Kasumi-1 (cell line): ENCODE measurements around the gene ETV7.
"Not testable (repeated sequence)": the region's sequence is repeated elsewhere in the genome, so short reads cannot be mapped to it uniquely, and the experiment has no call there.

Experiments used
- DNase-seq, 2 experiments: peaks; one replicate each; lab custom pipeline; 2025; lab: John Stamatoyannopoulos, UW

Gene ETV7

DNA sequence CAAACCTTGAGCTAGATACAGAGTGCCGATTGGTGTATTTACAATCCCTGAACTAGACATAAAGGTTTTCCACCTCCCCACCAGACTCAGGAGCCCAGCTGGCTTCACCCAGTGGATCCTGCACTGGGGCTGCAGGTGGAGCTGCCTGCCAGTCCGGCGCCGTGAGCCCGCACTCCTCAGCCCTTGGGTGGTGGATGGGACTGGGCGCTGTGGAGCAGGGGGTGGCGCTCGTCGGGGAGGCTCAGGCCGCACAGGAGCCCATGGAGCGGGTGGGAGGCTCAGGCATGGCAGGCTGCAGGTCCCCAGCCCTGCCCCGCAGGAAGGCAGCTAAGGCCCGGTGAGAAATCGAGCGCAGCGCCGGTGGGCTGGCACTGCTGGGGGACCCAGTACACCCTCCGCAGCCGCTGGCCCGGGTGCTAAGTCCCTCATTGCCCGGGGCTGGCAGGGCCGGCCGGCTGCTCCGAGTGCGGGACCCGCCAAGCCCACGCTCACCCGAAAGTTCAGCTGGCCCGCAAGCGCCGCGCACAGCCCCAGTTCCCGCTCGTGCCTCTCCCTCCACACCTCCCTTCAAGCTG is 23.3 kb downstream of the ETV7 start:
- not testable (repeated sequence) for DNase-seq

DNA sequence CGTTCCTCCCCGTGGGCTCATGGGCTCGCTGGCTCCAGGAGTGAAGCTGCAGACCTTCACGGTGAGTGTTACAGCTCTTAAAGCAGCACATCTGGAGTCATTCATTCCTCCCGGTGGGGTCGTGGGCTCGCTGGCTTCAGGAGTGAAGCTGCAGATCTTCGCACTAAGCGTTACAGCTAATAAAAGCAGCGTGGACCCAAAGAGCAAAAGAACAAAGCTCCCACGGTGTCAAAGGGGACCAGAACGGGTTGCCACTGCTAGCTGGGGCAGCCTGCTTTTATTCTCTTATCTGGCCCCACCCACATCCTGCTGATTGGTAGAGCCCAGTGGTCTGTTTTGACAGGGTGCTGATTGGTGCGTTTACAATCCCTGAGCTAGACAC is 24.1 kb downstream of the ETV7 start:
- DNase-seq = not testable (repeated sequence)

DNA sequence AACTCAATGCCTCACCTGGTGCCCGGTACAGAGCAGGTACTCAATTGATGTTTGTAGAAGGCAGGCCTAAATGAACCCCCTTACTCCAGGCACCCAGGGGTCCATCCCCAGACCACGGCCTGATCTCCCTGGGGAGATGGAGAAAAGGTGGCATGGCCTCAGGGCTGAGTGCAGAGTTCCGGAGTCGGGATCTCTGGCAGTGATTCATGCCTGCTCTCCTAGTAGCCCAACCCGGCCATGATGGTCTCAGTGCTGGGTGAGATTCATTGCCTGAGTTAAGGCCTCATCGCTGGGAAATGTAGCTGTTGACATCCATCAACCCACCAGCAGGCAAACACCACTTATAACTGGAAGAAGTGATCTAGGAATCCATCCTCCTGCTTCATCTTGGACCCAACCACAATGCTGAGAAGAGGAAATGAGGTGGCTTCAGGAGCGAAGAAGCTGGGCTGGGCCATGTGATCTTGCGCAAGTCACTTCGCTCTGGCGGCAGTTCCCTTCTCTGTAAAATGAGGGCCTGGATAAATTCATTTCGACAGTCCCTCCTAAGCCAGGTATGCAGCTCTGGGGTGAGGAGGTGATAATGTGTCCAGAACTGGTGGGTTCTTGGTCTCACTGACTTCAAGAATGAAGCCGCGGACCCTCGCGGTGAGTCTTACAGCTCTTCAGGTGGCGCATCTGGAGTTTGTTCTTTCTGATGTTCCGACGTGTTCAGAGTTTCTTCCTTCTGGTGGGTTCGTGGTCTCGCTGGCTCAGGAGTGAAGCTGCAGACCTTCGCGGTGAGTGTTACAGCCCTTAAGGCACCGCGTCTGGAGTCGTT is 24.7 kb downstream of the ETV7 start:
- peak in 1 of 2 experiments; percentile 24 for DNase-seq

DNA sequence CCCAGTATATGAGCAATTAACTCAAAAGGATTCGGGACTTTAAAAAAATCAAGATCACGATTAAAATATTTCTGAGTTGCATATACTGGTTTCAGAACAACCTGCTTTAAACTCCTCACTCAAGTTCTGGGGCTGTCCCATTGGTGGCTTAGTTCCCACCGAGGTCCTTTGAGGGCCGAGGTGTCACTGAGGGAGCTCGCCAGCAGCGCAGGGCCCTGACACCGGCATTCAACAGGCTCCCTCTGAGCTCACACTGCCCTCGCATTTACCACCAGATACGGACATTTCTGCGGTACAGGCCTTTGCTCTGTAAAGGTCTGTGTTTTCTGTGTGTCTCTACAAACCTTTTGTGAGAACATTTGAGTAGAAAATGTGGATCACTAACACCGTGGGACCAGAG is 26.4 kb downstream of the ETV7 start:
- DNase-seq = no peak

DNA sequence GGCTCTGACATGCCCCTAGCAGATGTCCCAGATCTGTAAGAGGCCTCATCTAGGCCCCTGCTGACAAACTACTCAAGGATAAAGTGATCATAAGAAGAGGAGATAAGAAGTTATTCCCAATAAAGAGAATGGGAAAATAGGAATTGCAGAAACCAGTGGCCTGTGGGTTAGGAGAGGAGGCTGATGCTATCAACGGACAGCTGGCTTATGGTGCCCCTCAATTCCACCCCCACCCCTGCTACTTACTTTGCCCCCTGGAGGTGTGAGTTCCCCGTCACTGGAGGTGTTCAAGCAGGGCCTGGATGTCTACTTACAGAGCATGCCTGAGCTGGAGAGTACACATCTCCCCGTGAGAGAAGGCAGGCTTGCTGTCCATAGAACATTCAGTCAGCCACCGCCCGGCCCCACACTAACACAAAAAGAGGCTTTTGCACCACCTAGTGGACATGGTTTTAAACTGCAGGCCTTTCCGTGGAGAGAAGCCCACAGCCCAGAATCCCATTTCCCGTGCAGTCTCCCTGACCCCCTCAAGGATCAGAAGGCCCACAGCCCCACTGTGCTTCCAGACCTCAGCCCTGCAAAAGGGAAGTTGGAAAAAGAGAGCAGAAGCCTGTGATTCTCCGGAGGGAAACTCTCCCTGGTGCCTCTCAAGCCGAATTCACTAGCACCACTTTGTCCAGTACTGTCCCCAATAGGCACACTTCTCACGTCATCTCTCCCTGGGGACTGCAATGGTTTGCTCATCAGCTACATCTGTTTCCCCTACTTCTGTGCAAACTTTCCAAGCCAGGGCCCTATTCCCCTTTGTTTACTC is 27.0 kb downstream of the ETV7 start:
- DNase-seq = peak; percentile 74 to 86

DNA sequence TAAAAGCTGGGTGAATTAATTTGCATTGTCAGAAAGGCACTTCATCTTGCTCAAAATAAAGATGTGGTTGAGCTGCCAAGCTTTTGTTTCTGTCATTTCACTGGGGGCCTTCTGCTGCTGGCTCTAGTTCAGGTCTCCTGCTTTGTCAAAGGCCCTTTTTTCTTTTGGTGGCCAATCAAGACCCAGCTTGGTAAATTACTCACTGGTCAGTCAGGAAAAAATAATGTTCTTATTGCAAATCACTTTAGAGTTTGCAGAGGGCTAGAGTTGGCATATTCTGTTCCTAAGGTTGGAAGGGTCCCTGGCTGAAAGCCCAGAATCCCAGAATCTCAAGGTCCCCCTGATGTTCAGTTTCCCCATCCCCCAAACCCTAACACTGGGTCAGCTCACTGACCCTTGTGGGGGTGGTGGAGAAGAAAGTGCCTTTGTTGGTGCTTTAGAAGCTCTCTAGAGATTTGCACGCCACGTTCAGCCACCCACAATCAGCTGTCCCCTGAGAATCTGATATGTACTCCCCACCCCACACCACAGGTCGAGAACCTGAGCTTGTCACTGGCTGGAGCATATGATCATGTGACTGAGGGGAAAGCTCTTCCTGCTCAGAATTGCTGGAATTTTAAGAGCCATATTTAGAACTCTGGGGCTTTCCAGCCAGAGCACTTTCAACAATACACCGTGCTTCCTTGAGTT is 29.1 kb downstream of the ETV7 start:
- no peak for DNase-seq

DNA sequence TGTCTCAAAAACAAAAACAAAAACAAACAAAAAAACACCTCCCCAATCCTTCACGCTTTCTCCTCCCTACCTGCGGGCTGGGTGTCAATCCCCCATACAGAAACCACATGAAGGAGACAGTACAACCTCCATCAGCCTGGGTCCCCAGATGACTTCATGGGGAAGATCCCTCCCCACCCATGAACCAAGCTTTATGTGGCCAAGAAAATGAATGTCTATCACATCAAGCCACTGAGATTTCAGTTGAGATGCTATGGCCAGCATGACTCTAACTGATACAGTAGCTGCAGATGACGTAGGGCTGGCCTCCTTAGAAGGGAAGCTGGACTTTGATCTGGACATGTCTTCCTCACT is 29.6 kb downstream of the ETV7 start:
- no peak for DNase-seq

DNA sequence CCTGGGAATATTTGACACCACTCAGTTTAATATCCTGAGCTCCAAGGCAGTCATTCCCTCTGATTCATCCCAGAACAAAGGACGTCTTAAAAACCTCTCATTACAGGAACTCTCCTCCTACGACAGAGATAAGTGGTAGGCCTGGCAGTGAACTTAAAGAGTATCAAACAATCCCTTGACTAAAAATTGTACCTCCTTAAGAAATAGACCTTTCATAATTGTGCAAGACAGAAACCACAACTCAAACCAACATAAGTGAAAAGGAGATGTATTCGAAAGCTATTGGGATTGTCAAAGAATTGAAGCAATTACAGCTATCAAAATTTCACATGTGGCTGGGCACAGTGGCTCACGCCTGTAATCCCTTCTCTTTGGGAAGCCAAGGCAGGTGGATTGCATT is 31.6 kb downstream of the ETV7 start:
- no peak for DNase-seq

DNA sequence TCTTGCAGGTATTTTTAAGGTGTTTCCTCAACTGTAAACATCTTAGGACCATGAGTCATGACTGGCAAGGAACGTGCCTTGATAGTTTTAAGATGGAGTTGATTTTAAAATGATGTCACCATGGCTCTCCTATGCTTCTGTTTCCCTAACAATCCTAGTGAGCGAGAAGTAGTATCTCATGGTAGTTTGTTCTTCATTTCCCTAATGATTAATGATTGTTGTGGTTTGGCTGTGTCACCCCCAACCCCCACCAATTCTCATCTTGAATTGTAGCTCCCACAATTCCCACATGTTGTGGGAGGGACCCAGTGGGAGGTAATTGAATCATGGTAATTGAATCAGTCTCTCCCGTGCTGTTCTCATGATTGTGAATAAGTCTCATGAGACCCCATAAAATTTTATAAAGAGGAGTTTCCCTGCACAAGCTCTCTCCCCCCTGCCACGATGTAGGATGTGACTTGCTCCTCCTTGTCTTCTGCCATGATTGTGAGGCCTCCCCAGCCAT is 34.0 kb downstream of the ETV7 start:
- DNase-seq = no peak

DNA sequence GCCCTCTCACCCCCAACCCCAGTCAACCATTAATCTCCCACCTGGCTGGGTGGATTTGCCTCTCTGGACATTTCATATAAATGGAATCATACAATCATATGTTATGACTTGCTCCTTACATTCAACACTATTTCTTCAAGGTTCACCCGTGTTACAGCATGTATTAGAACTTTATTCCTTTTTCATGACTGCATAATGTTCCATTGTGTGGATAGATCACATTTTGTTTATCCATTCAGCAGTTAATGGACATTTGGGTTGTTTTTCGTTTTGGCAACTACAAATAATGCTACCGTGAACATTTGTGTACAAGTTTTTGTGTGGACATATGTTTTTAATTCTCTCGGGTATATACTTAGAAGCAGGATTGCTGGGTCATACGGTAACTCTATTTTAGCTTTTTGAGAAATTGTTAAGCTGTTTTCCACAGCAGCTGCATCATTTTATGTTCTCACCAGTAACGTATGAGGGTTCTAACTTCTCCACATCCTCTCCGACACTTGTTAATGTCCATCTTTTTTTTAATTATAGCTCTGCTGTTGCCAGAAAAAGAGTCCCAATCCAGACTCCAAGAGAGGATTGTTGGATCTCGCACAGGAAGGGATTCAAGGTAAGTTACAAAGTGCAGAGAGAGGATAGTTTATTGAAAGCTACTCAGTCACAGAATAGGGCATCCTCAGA is 34.9 kb downstream of the ETV7 start:
- DNase-seq = no peak

DNA sequence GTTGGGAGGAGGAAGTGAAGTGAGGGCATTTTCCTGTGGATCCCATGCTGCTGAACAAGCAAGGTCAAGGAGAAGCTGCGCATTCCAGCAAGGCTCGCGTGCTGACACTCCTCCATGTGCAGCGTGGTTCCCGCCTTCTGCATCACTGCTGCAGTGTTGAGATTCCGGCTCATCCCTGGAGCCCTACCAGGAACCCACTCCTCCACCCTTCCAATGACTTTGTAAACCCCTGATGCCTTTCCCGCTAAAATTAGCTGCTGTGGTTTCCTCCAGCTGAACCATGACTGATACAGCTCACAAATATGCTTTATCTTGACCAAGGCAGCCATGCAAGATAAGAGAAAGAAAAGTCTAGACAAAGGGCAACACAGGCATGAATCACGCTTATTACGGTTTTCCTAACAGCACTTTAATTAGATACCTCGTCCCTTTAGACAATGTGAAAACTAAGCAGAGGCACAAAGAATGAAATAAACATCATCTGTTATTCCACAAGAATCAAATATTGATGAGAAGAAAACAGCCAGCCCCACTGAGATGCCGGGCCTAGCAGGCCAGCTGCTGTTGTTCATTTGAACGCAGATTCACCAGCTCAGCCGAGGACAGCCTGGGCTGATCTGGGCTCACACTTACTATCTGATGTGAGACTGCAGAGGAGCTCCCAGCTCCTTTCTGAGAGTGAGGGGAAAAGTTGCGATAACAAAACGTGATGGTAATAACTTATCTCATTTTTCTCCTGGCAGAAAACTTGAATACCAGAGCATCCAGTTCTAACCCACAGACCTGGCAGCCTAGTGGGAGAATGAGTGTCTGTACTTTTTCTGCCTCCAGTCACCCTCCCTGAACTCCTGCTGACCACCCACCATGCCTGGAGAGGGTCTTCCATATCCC is 36.5 kb downstream of the ETV7 start:
- no peak for DNase-seq

DNA sequence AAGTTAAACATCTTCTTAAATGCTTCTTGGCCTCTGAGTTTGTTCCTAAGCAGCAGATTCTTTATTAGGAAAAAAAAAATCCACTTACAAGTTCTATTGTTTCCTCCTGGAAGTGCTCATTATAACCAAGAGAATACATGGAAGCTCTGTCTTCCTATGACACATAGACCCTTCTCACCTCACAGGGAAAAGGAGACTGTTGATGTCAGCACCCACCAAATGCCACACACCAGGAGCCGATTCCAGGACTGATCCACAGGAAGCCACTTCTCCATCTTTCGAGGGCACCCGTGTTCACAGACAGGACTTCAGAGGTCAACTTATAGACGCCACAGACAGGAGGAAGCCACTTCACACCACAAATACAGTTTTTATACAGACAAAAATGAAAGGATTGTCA is 37.4 kb downstream of the ETV7 start:
- no peak for DNase-seq

DNA sequence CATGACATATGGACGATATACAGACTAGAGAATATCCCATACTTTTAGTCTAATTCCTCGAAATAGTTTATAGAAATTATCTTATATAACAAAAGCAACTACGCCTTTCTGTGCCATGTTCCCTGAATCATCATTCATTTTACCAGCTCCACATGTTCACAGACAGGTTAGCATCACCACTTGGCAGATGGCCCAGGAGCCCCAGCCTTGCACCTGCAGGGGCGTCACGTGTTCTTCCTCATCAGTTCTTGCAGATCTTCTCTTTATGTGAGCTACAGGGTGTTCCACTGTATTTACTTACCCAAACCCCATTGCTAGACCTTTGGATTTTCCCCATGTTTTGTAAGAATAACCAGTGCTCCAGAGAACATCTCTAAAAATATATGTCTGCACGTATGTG is 38.2 kb downstream of the ETV7 start:
- no peak for DNase-seq

DNA sequence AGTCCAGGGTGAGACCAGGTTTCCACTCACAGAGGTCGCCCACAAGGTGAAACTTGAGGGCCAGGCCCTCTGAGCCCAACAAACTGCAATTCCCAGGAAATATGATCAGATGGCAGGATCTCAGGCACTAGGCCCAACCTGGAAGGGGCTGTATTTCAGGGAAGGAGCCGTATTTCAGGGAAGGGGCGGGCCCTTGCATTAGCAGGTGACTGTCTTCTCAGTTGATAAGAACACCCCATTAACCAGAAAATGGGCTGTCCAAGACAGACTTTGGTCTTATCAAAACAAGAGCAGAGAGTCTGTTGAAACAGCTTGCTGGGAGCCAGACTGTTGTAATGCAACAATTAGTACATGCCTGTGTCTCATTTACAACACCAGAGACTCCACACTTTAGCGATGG is 39.8 kb downstream of the ETV7 start:
- no peak for DNase-seq

DNA sequence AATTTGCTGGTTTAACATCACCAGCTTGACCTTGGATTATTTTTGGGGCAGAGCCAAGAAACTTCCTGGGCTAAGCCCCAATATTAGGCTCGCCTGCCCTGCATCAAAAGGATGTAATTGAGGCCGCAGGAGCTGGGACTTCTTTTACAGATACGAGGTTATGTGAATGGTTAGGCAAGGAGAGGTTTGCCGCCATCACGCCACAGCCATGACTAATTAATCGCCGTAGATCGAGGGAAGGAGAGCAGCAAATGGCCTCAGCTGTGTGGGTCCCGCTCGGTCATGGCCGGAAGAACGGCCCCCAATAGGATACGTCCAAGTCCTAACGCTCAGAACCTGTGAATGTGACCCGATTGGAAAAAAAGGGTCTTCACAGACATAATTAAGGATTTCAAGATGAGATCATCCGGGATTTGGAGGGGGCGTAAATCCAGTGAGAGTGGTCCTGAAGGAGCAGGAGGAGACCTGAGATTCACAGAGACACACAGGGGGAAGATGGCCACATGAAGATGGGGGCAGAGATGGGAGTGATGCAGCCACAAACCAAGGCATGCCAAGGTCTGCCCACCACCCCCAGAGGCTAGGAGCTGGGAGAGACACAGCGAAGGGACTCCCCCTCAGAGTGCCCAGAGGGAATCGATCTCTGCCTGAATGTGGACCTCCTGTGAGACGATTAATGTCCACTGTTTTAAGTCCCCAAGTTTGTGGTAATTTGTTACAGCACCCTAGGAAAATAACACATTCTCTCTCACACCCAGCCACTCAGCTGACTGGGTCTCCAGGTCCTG is 40.8 kb downstream of the ETV7 start:
- DNase-seq = no peak

DNA sequence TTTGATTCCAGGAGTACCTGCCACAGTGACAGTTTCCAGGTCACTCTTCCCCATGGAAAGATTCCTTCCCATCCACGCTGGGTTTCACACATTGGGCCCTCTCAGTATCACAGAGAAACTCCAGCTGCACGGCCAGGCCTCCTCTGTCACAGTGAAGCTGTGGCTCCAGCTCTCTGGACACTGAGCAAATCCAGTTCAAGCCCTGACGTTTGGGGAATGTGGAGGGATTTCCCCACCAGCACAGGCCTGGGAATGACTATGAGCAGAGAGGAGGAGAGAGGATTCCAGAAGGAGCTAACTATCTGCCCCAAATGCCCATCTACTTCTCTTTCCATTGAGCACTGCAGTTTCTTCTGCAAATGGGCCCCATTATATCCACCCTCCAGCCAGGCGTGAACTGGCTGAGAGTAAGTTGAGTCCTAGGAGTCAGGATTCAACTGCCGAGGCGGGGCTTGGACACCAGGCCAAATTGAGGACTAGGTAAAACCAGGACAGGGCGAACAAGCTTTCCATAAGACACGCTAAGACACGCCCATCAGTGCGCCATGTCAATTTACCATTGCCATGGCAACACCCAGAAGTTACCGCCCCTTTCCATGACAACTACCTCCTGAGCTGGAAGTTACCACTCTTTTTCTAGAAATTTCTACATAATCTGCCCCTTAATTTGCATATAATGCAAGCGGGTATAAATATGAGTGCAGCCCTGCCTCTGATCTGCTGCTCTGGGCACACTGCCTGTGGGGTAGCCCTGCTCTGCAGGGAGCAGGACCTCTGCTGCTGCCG is 41.6 kb downstream of the ETV7 start:
- no peak for DNase-seq

DNA sequence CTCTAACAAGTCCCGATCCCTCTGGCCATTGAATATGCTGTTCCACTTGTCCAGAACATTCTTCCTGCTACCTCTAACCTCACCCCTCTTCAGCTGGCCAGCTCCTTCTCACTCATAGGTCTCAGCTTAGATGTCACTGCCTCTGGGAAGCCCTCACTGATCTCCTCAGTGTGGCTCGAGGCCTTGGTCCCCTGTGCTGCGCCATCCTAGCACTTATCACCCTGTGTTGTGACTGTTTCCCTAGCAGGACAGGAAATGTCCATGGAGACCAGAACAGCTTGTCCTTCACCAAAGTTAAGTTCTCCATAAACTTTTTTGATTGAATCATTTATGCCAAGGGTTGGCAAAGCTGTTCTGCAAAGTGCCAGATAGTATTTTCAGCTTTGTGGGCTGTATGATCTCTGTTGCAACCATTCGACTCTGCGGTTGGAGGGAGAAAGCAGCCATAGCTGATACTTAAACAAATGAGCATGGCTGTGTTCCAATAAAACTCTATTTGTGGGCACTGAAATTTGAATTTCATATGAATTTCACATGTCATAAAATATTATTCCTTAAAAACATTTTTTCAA is 44.3 kb downstream of the ETV7 start:
- no peak for DNase-seq

DNA sequence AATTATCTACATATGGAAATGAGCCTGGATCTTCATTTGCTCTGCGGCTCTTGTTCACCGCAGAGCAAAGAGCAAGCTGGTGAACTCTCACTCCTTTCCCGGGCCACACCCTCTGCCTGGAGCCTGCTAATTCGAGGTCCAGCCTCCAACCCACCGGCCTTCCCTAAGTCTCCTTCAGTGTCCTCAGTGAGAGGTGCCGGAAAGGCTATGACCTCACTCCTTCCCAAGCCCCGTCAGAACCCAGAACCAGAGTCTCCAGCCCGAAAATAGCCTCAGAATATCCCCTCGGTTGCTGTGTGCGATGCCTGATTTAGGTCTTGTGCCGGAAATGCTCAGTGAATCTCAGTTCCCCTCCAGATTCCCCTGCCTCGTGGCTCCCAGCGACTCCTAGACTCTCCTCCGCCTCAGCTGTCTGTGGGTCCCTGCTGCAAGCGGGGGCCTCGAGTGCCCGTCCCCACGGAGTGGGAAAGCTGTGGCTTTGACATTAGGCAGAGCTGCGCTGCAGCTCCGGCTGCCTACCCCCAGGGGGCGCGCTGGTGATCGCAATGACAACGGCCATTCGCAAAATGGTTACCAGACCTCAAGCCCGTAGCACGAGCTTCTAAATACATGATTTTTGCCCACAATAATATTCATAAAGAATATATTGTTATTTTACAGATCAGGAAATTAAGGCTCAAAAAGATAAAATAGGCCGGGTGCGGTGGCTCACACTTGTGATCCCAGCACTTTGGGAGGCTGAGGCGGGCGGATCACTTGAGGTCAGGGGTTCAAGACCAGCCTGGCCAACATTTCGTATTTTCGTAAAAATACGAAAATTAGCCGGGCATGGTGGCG is 46.6 kb downstream of the ETV7 start:
- peak; percentile 20 for DNase-seq
